ENCODE data around the gene KRT26.

KRT26 gene

GRCh38 chr17:40735016-40735415 is 37.0 kb downstream of the KRT26 start:
- H3K4me3 Mint-ChIP-seq = no peak overlapping the region
- TF ChIP-seq CTCF (IDR thresholded peaks at IDR 0.05; ENCODE audit: unreplicated experiment in 3 of 3) = no peak
- H3K9me3 Mint-ChIP-seq = no peaks in the 10 kb centered on the region
- no peak overlapping the region for H3K27ac Mint-ChIP-seq
- H3K27me3 Mint-ChIP-seq (ENCODE audit: low read depth) = peaks cover 21% of the 10 kb centered on the region
- H3K36me3 Mint-ChIP-seq (ENCODE audit: low read depth) = no peaks in the 10 kb centered on the region
- no peaks in the 10 kb centered on the region for H3K4me1 Mint-ChIP-seq

- no peaks in the 10 kb centered on the region for H3K9me3 Mint-ChIP-seq
- peaks cover 22% of the 10 kb centered on the region for H3K27me3 Mint-ChIP-seq (ENCODE audit: low read depth)
- no peaks in the 10 kb centered on the region for H3K4me1 Mint-ChIP-seq
- no peaks in the 10 kb centered on the region for H3K36me3 Mint-ChIP-seq (ENCODE audit: low read depth)
- no peak for TF ChIP-seq CTCF (IDR thresholded peaks at IDR 0.05; ENCODE audit: unreplicated experiment in 3 of 3)
- no peak overlapping the region for H3K4me3 Mint-ChIP-seq
- no peak overlapping the region for H3K27ac Mint-ChIP-seq
These were observed 38.0 kb downstream of the KRT26 start for GRCh38 chr17:40734018-40734417.

GRCh38 chr17:40730970-40731369 is 41.0 kb downstream of the KRT26 start:
- no peak for TF ChIP-seq CTCF (IDR thresholded peaks at IDR 0.05; ENCODE audit: unreplicated experiment in 3 of 3)
- no peak overlapping the region for H3K4me3 Mint-ChIP-seq
- H3K36me3 Mint-ChIP-seq (ENCODE audit: low read depth) = no peaks in the 10 kb centered on the region

GRCh38 chr17:40727447-40728231 is 44.4 kb downstream of the KRT26 start:
- no peaks in the 10 kb centered on the region for H3K4me1 Mint-ChIP-seq
- H3K27me3 Mint-ChIP-seq (ENCODE audit: low read depth) = peaks cover 14% of the 10 kb centered on the region
- peak overlapping the region in 2 of 3 experiments; percentile 77 to 85 for H3K27ac Mint-ChIP-seq
- H3K36me3 Mint-ChIP-seq (ENCODE audit: low read depth) = no peaks in the 10 kb centered on the region
- H3K4me3 Mint-ChIP-seq = no peak overlapping the region
- no peaks in the 10 kb centered on the region for H3K9me3 Mint-ChIP-seq
- no peak for TF ChIP-seq CTCF (IDR thresholded peaks at IDR 0.05; ENCODE audit: unreplicated experiment in 3 of 3)

More at GRCh38 chr17:40730970-40731369, 41.0 kb downstream of the KRT26 start:
- peaks cover 16% of the 10 kb centered on the region for H3K27me3 Mint-ChIP-seq (ENCODE audit: low read depth)
- no peaks in the 10 kb centered on the region for H3K9me3 Mint-ChIP-seq
- no peaks in the 10 kb centered on the region for H3K4me1 Mint-ChIP-seq
- no peak overlapping the region for H3K27ac Mint-ChIP-seq

- Mint-ChIP-seq H3K9me3 (no peaks in the 10 kb centered on the region), H3K4me1 (no peaks in the 10 kb centered on the region), H3K36me3 (ENCODE audit: low read depth) (no peaks in the 10 kb centered on the region), H3K27me3 (ENCODE audit: low read depth) (peaks cover 19% of the 10 kb centered on the region), H3K4me3 (no peak overlapping the region), H3K27ac (no peak overlapping the region)
- peak; percentile 9 to 17 (median 15) for TF ChIP-seq CTCF (IDR thresholded peaks at IDR 0.05; ENCODE audit: unreplicated experiment in 3 of 3)
These were observed 45.1 kb downstream of the KRT26 start for GRCh38 chr17:40726919-40727318.

- no peaks in the 10 kb centered on the region for H3K36me3 Mint-ChIP-seq (ENCODE audit: low read depth)
- no peaks in the 10 kb centered on the region for H3K4me1 Mint-ChIP-seq
- H3K9me3 Mint-ChIP-seq = no peaks in the 10 kb centered on the region
- H3K4me3 Mint-ChIP-seq = no peak overlapping the region
- peaks cover 13% of the 10 kb centered on the region for H3K27me3 Mint-ChIP-seq (ENCODE audit: low read depth)
- H3K27ac Mint-ChIP-seq = no peak overlapping the region
- no peak for TF ChIP-seq CTCF (IDR thresholded peaks at IDR 0.05; ENCODE audit: unreplicated experiment in 3 of 3)
These were observed 47.3 kb downstream of the KRT26 start for GRCh38 chr17:40724656-40725055.
